Testis (tissue), 3 donors: ENCODE measurements around the gene CFLAR. TPM values are rescaled to one million over a fixed set of nuclear protein-coding genes. Genes with fewer than 3 reads are reported as not detected.
A peak's percentile ranks its signal among the peaks of the same experiment; 100 is the strongest.
"Not testable (repeated sequence)": the region's sequence is repeated elsewhere in the genome, so short reads cannot be mapped to it uniquely, and the experiment has no call there.

ENCODE experiments used
- DNase-seq: peaks from one replicate; pipeline ENCODE4 v3.0.0-alpha.2; 2019
- H3K27ac ChIP-seq, 2 donors: fragments of 200-600 bp; sonication (generic); one replicate each; pipeline ENCODE4 v1.5.1; 2019
- H3K27me3 ChIP-seq: fragments of 200-600 bp; sonication (generic); one replicate; pipeline ENCODE4 v1.5.1; 2019
- H3K36me3 ChIP-seq: fragments of 200-600 bp; sonication (generic); one replicate; pipeline ENCODE4 v1.5.1; 2017; ENCODE audit warnings: low read depth; ENCODE audit errors: missing control alignments
- H3K4me1 ChIP-seq: fragments of 200-600 bp; sonication (generic); one replicate; pipeline ENCODE4 v1.5.1; 2019
- H3K4me3 ChIP-seq, 2 donors: fragments of 200-600 bp; sonication (generic); one replicate each; pipeline ENCODE4 v1.5.1; 2017 to 2019
- H3K9me3 ChIP-seq: fragments of 200-600 bp; sonication (generic); one replicate; pipeline ENCODE4 v1.5.1; 2017
- CTCF ChIP-seq, 3 experiments: fragments of 450-650 bp in 2 of 3; fragments of 200-600 bp in 1 of 3; sonication (generic) in 1 of 3; IDR thresholded peaks; one replicate each; pipeline ENCODE4 v1.5.1; 2016 to 2019; ENCODE audit warnings: antibody characterized with exemption in 3 of 3, mild to moderate bottlenecking in 2 of 3, moderate library complexity in 1 of 3
- POLR2A ChIP-seq: fragments of 450-650 bp; IDR thresholded peaks from one replicate; pipeline ENCODE4 v1.6.1; 2017; ENCODE audit warnings: antibody characterized with exemption, mild to moderate bottlenecking, moderate library complexity
- WGBS, 2 donors: methylation state at CpG; one replicate each; pipeline ENCODE4 v1.1.5; 2018; 5-methylcytosine and 5-hydroxymethylcytosine counted together
- intact Hi-C: fragments of 100-400 bp; cut with DNase I; formaldehyde crosslinking; loops from one replicate; pipeline ENCODE4 v1.15.1; 2023; ENCODE audit warnings: low total_unique reads
- polyA plus RNA-seq: library from polyadenylated mRNA; stranded (reverse); fragments of 350-450 nt; fragmentation: Illumina TruSeq; extraction: RNeasy Lipid Tissue Mini Kit (QIAGEN cat#74804); gene quantifications from one replicate; pipeline ENCODE4 v1.2.3, GENCODE V29; 2014; ENCODE audit warnings: low read depth, low replicate concordance; ENCODE audit not compliant: insufficient read depth
- total RNA-seq, 2 donors: library from RNA; depleted of rRNA; stranded (reverse); fragments of >200 nt; gene quantifications; one replicate each; pipeline ENCODE4 v1.2.3, GENCODE V29; 2016

The CFLAR gene
- total and polyA plus RNA-seq, 3 donors from 2014 or later: 51.1 to 137 (median 117) TPM

GRCh38 chr2:201148434-201148990 is 32.5 kb downstream of the CFLAR start:
- no peak overlapping the region for H3K4me3 ChIP-seq
- WGBS, 2 donors: 85 to 94% methylated on average over 1 of the region's 1 CpG
- TF ChIP-seq POLR2A (no peak), CTCF (IDR thresholded peaks at IDR 0.05) (no peak)
- H3K27ac ChIP-seq: peak overlapping the region in 1 of 2 donors; percentile 38
- intact Hi-C loops: no loop called here
- H3K36me3 ChIP-seq: no peaks in the 10 kb centered on the region
- no peak for DNase-seq
- H3K27me3 ChIP-seq: no peaks in the 10 kb centered on the region
- H3K9me3 ChIP-seq: no peaks in the 10 kb centered on the region
- peaks cover 9% of the 10 kb centered on the region for H3K4me1 ChIP-seq

- intact Hi-C loops: no loop called here
- WGBS, 2 donors: 96 to 99% methylated on average over 2 of the region's 2 CpGs
- DNase-seq: no peak
- no peak overlapping the region for H3K4me3 ChIP-seq
- H3K27me3 ChIP-seq: no peaks in the 10 kb centered on the region
- TF ChIP-seq CTCF (IDR thresholded peaks at IDR 0.05) (no peak), POLR2A (no peak)
- peaks cover 9% of the 10 kb centered on the region for H3K4me1 ChIP-seq
- no peaks in the 10 kb centered on the region for H3K36me3 ChIP-seq
- peak overlapping the region in 1 of 2 donors; percentile 38 for H3K27ac ChIP-seq
- no peaks in the 10 kb centered on the region for H3K9me3 ChIP-seq
These were observed 33.3 kb downstream of the CFLAR start for GRCh38 chr2:201149064-201149820.

- not testable (repeated sequence) for DNase-seq, H3K4me1 ChIP-seq, H3K36me3 ChIP-seq, H3K27ac ChIP-seq, H3K27me3 ChIP-seq, H3K9me3 ChIP-seq, H3K4me3 ChIP-seq
- 90 to 99% methylated on average over 7 to 8 of the region's 8 CpGs for WGBS, 2 donors
- intact Hi-C loops: loop anchor here (10.0 kb wide), 1 partner anchor 245 kb away; no protein-coding TSS in a partner anchor
These were observed 33.8 kb downstream of the CFLAR start for GRCh38 chr2:201149821-201150165.

GRCh38 chr2:201150454-201151020 is 34.6 kb downstream of the CFLAR start:
- DNase-seq: no peak
- TF ChIP-seq POLR2A (no peak), CTCF (IDR thresholded peaks at IDR 0.05) (no peak)
- intact Hi-C loops: loop anchor here (10.0 kb wide), 1 partner anchor 246 kb away; no protein-coding TSS in a partner anchor
- no peaks in the 10 kb centered on the region for H3K9me3 ChIP-seq
- peak overlapping the region in 1 of 2 donors; percentile 57 for H3K27ac ChIP-seq
- 90 to 96% methylated on average over 3 of the region's 3 CpGs for WGBS, 2 donors
- no peaks in the 10 kb centered on the region for H3K36me3 ChIP-seq
- no peaks in the 10 kb centered on the region for H3K27me3 ChIP-seq
- no peak overlapping the region for H3K4me3 ChIP-seq
- H3K4me1 ChIP-seq: peaks cover 9% of the 10 kb centered on the region

- Histone ChIP-seq H3K36me3 (no peaks in the 10 kb centered on the region), H3K27ac (peak overlapping the region in 1 of 2 donors; percentile 57), H3K4me3 (no peak overlapping the region), H3K4me1 (peaks cover 9% of the 10 kb centered on the region), H3K27me3 (no peaks in the 10 kb centered on the region), H3K9me3 (no peaks in the 10 kb centered on the region)
- TF ChIP-seq CTCF (IDR thresholded peaks at IDR 0.05): no peak
- TF ChIP-seq POLR2A: no peak
- DNase-seq: no peak
- intact Hi-C loops: loop anchor here (10.0 kb wide), 1 partner anchor 247 kb away; no protein-coding TSS in a partner anchor
- WGBS, 2 donors: 62 to 69% methylated on average over 8 of the region's 8 CpGs
These were observed 35.4 kb downstream of the CFLAR start for GRCh38 chr2:201151127-201151981.
